Stimulated activated CD4-positive, alpha-beta T cell treated with anti-CD3 and anti-CD28 coated beads, Interleukin-15, amount 100 ng/mL, for 48 hours (primary cell): ENCODE measurements around the gene ARHGAP26.

Experiments
- DNase-seq, 2 donors: peaks; one replicate each; pipeline ENCODE4 v3.0.0-alpha.2; 2020; ENCODE audit warnings: low read depth in 2 of 2

Gene ARHGAP26

GRCh38 chr5:143061161-143061945 is 291.2 kb downstream of the ARHGAP26 start:
- DNase-seq = no peak

DNA sequence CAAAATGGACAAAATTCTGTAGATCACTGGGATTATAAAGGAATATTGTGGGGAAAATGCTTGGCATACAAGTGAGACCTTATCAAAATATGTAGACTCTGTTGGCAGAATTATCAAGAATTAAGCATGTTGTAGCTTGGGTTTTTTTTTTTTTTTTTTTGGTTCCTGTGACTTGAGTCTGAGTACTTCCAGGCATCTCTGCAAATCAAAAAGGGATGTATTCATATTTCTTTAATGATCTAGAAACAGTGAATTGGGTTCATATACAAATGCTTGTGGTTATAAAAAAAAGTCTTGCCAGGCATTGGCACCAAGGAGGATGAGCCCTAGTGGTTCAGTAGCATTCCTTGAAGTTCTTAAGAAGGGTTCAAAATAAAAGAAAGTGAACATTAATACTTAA is 292.2 kb downstream of the ARHGAP26 start:
- no peak for DNase-seq

GRCh38 chr5:143063175-143063970 is 293.2 kb downstream of the ARHGAP26 start:
- no peak for DNase-seq

DNA sequence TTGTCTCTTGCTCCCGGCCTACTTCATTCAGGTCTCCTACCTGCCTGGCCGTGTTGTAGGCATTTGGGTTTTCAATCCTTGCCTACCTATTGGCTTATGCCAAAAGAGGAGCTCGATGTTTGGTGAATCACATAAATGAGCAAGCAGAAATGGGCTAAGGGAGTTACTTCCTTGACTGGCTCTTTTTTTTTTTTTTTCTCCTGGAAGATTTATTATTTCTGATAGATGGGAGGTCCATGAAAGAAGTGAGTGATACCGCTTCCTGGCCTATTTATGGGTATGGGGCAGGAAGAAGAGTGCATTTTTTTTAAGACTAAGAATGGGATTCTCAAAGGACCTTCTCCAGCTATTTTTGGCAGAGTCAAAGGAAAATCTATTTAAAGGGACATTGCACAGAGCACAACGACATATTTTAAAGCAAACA is 294.1 kb downstream of the ARHGAP26 start:
- DNase-seq = no peak

GRCh38 chr5:143064676-143065075 is 294.5 kb downstream of the ARHGAP26 start:
- DNase-seq = no peak

DNA sequence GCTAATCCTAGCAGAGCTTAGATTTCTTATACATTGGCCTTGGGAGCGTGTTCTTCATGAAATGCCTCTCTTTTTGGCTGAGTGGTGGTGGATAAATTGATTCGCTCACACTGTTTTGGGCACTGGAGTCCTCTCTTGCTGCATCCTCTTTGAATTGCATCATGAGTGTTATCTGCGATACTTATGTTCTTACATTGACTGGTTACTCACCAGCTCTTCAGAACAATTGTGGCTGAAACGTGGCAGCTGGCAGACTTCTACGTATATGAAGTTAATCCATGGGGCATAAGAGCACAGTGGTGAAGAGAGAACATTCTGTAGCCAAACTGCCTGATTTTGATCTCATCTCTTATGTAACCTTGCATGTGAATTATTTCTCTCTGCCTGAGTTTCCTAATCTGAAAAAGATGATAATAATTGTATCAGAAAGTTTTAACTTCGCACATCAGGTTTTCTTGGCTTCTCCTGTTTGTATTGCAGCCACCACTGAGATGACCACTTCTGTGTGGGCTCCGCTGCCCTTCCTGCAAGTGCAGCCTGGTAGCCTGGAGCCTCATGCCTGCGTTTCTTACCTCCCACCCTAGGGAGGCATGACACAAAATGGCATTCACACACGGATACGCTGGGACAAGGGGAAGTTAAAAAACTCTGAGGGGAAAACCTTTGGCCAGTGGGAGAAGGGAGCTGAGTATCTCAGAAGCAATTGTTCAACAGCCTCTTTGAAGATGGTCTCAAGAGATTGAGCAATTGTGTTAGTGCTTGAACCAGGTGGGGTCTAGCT is 295.2 kb downstream of the ARHGAP26 start:
- DNase-seq = peak in 1 of 2 donors; percentile 19

- DNase-seq = no peak
These were observed 295.9 kb downstream of the ARHGAP26 start for GRCh38 chr5:143065996-143066522.

GRCh38 chr5:143066556-143067281 is 296.5 kb downstream of the ARHGAP26 start:
- DNase-seq = peak; percentile 18 to 29

- no peak for DNase-seq
These were observed 298.5 kb downstream of the ARHGAP26 start for GRCh38 chr5:143068712-143069111.

- no peak for DNase-seq
These were observed 301.8 kb downstream of the ARHGAP26 start for GRCh38 chr5:143071927-143072326.

- no peak for DNase-seq
These were observed 302.6 kb downstream of the ARHGAP26 start for GRCh38 chr5:143072734-143073133.

DNA sequence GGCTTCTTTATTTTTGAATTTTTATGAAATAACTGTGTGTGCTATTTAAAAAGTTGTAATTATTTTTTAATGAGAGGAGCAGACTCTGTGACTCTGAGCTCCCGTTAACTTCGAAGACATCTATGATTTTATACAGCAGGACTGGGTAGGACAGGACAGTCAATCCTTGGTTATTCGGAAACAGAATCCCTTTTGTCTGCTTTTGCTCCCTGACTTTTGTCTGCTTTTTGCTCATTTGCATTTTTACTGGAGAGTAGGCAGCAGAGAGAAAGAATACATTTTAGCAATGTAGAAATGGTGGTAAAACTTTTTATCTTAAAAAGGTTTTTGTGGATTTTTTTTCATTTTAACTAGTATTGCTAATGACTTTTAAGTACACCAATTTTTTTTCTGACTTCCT is 303.6 kb downstream of the ARHGAP26 start:
- DNase-seq = no peak

DNA sequence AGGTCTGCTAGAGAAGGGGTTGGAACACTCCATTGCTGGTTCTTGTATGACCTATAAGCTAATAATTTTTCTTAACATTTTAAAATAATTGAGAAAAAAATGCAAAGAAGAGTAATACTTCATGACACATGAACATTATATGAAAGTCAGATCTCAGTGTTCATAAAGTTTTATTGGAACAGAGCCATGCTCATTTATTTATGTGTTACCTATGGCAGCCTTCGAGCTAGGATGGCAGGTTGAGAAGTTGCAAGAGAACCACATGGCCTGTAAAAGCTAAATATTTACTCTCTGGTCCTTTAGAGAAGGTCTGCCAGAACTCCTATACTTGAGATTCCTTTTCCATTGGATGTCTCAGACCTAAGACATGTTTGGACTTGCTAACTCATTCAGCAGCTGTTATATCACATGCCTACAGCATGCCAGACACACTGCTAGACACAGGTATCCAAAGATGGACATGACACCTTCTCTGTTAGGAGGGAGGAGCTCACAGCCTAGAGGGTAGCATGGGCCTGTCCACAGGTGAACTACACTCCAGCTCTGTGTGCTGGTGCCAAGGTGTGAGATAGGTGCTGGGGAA is 304.3 kb downstream of the ARHGAP26 start:
- DNase-seq = no peak

- no peak for DNase-seq
These were observed 306.2 kb downstream of the ARHGAP26 start for GRCh38 chr5:143076377-143076776.

- DNase-seq = no peak
These were observed 307.4 kb downstream of the ARHGAP26 start for GRCh38 chr5:143077453-143078103.

DNA sequence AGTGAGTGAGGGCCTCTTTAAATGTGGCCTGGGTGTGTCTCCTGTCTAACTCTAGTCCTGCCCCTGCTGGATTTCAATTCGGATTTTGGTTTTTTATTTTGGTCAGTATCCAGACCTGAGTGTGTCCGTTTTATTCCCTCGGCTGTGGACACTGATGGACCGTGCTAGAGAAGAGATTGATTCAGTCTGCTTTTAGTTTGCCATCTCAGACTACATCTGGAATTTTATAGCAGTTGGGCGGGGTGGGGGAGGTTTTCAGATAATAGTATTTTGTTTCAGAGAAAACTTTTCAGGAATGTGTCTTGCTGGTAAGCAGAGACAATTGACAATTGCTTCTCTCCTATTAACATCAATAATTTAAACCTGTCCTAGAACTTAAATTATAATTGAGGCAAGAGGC is 308.1 kb downstream of the ARHGAP26 start:
- no peak for DNase-seq

- DNase-seq = no peak
These were observed 308.8 kb downstream of the ARHGAP26 start for GRCh38 chr5:143078971-143079370.

DNA sequence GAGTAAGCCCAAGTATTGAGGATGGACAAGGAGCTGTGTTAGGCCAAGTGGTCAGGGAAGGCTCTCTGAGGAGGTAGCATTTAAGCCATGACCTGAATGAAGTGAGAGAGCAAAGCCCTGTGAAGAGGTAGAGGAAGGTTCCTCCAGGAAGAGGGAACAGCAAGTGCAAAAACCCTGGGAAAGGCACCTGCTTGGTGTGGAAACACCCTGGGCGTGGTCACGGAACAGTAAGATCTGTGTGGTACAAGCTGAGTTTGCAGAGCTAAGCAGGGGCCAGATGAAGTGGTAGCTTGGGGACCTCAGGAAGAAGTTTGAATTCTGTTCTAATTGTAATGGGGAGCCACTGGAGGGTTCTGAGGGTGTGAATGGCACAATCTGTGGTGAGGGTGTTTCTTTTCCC is 310.2 kb downstream of the ARHGAP26 start:
- no peak for DNase-seq

DNA sequence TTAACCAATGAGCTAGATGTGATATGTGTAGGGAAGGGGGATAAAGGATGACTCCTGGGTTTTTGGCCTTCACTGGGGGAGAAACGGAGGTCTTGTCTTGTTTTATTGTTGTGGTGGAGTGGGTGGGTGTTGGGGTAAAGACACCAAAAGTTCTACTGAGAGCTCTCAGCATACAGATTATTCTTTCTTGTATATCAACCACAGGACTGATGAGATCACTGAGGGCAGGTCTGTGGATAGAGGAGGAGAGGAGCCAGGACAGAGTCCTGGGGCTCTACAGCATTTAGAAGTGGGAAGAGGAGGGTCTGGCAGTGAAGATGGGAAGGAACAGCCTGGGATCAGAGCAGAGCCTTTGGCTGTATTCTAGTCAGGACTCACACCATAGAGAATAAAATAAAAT is 310.8 kb downstream of the ARHGAP26 start:
- DNase-seq = no peak

GRCh38 chr5:143083006-143083405 is 312.8 kb downstream of the ARHGAP26 start:
- DNase-seq = no peak
